ENCODE data around the gene GDAP2.

Gene GDAP2

GRCh38 chr1:117836069-117836468 lies 93.4 kb downstream of the GDAP2 start:
- DNase-seq, result no peak

GRCh38 chr1:117834416-117834815 lies 95.0 kb downstream of the GDAP2 start:
- DNase-seq, result no peak

GRCh38 chr1:117832453-117832852 lies 97.0 kb downstream of the GDAP2 start:
- DNase-seq, result no peak

GRCh38 chr1:117830222-117830621 lies 99.2 kb downstream of the GDAP2 start:
- DNase-seq, result no peak

- DNase-seq, result no peak
These were observed 101.2 kb downstream of the GDAP2 start for GRCh38 chr1:117828201-117828600.

GRCh38 chr1:117826540-117827078 lies 102.8 kb downstream of the GDAP2 start:
- no peak for DNase-seq

- no peak for DNase-seq
These were observed 103.3 kb downstream of the GDAP2 start for GRCh38 chr1:117826119-117826518.

- DNase-seq, result no peak
These were observed 104.0 kb downstream of the GDAP2 start for GRCh38 chr1:117825414-117825813.

GRCh38 chr1:117824616-117825015 lies 104.8 kb downstream of the GDAP2 start:
- no peak for DNase-seq

- no peak for DNase-seq
These were observed 107.5 kb downstream of the GDAP2 start for GRCh38 chr1:117821774-117822482.

- DNase-seq, result no peak
These were observed 108.1 kb downstream of the GDAP2 start for GRCh38 chr1:117821382-117821755.

GRCh38 chr1:117820694-117821381 lies 108.6 kb downstream of the GDAP2 start:
- no peak for DNase-seq

- DNase-seq, result no peak
These were observed 109.3 kb downstream of the GDAP2 start for GRCh38 chr1:117820096-117820495.

GRCh38 chr1:117819301-117819700 lies 110.1 kb downstream of the GDAP2 start:
- no peak for DNase-seq

- DNase-seq, result no peak
These were observed 111.0 kb downstream of the GDAP2 start for GRCh38 chr1:117818456-117818855.

- no peak for DNase-seq
These were observed 111.8 kb downstream of the GDAP2 start for GRCh38 chr1:117817629-117818028.

GRCh38 chr1:117815926-117816325 lies 113.5 kb downstream of the GDAP2 start:
- DNase-seq, result no peak

GRCh38 chr1:117814856-117815797 lies 114.3 kb downstream of the GDAP2 start:
- DNase-seq, result no peak

All from NCI-H526 treated with DMSO at 0.1 percent for 48 hours (cell line).